GM12801 (cell line): ENCODE data around the gene CLCN1.

ENCODE experiments used
- CTCF ChIP-seq: IDR thresholded peaks from one replicate; pipeline ENCODE4 v1.5.1; 2011; ENCODE audit warnings: control low read depth; ENCODE audit not compliant: insufficient read length; ENCODE audit errors: extremely low read depth

Gene CLCN1

GRCh38 chr7:143384148-143384547, 68.2 kb downstream of the CLCN1 start:
- no peak for TF ChIP-seq CTCF

- no peak for TF ChIP-seq CTCF
These were observed 69.0 kb downstream of the CLCN1 start for GRCh38 chr7:143384661-143385631.

GRCh38 chr7:143385891-143386781, 70.2 kb downstream of the CLCN1 start:
- TF ChIP-seq CTCF, result no peak

- TF ChIP-seq CTCF, result no peak
These were observed 71.5 kb downstream of the CLCN1 start for GRCh38 chr7:143387156-143387975.

- TF ChIP-seq CTCF, result no peak
These were observed 72.1 kb downstream of the CLCN1 start for GRCh38 chr7:143388051-143388450.

- TF ChIP-seq CTCF, result no peak
These were observed 72.7 kb downstream of the CLCN1 start for GRCh38 chr7:143388491-143389101.
